Epithelial cell of esophagus (primary cell): ENCODE results near the gene AKAIN1.

Source experiments
- DNase-seq: peaks from one replicate; pipeline ENCODE4 v3.0.0; 2010; ENCODE audit warnings: low read depth
- H3K4me3 ChIP-seq: 2 replicates; pipeline ENCODE4 v1.5.1; 2011; ENCODE audit warnings: mild to moderate bottlenecking, low read length, control low read depth
- TF ChIP-seq, protein P1 (sequence below): IDR thresholded peaks from 2 replicates; pipeline ENCODE4 v1.5.1; 2011; ENCODE audit warnings: low read depth, mild to moderate bottlenecking, low read length, control low read depth, inconsistent platforms; ENCODE audit not compliant: insufficient read depth; ENCODE audit errors: missing control alignments

The AKAIN1 gene

GRCh38 chr18:5214583-5215351, 17.7 kb upstream of the AKAIN1 start:
- TF ChIP-seq, protein P1, sequence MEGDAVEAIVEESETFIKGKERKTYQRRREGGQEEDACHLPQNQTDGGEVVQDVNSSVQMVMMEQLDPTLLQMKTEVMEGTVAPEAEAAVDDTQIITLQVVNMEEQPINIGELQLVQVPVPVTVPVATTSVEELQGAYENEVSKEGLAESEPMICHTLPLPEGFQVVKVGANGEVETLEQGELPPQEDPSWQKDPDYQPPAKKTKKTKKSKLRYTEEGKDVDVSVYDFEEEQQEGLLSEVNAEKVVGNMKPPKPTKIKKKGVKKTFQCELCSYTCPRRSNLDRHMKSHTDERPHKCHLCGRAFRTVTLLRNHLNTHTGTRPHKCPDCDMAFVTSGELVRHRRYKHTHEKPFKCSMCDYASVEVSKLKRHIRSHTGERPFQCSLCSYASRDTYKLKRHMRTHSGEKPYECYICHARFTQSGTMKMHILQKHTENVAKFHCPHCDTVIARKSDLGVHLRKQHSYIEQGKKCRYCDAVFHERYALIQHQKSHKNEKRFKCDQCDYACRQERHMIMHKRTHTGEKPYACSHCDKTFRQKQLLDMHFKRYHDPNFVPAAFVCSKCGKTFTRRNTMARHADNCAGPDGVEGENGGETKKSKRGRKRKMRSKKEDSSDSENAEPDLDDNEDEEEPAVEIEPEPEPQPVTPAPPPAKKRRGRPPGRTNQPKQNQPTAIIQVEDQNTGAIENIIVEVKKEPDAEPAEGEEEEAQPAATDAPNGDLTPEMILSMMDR = no peak
- peak; percentile 20 for DNase-seq
- no peak overlapping the region for H3K4me3 ChIP-seq

DNA sequence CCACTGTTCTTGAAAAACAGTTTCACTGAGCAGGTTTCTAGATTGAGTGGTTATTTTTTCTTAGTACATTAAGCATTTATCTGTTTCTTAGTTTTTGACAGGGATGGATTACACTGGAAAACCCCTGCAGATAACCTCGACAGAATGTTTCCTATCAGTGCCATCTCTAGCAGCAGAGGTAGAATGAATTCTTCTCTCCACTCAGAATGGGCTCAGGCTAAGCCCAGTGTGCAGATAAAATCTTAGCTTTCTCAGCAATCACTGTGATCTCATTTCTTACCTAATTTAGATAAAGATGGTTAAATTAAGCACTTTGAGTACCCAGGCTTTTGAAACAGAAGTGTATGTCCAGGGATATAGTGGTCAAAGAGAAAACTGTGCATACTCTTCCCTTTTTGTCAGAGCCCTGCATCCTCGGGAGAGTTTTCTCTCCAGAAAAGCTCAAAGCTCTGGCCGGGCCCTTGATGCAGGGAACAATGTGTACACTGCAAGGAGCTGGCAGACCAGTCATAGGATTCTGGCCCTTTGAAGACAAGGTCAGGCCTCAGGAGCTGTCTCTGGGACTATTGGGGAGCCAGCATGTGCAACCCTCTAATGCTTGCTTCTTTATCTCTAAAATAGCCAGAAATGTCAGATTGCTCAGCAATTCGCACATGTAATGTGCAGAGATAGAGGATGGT, 10.6 kb upstream of the AKAIN1 start:
- DNase-seq = no peak
- TF ChIP-seq, protein P1 = no peak

GRCh38 chr18:5198311-5198710, 1.3 kb upstream of the AKAIN1 start:
- H3K4me3 ChIP-seq = no peak overlapping the region
- TF ChIP-seq, protein P1 = no peak
- no peak for DNase-seq

More for the DNA sequence above, 10.6 kb upstream of the AKAIN1 start:
- H3K4me3 ChIP-seq = no peak overlapping the region

GRCh38 chr18:5197461-5197860, 404 bp upstream of the AKAIN1 start:
- no peak overlapping the region for H3K4me3 ChIP-seq
- DNase-seq = no peak
- TF ChIP-seq, protein P1 = no peak

DNA sequence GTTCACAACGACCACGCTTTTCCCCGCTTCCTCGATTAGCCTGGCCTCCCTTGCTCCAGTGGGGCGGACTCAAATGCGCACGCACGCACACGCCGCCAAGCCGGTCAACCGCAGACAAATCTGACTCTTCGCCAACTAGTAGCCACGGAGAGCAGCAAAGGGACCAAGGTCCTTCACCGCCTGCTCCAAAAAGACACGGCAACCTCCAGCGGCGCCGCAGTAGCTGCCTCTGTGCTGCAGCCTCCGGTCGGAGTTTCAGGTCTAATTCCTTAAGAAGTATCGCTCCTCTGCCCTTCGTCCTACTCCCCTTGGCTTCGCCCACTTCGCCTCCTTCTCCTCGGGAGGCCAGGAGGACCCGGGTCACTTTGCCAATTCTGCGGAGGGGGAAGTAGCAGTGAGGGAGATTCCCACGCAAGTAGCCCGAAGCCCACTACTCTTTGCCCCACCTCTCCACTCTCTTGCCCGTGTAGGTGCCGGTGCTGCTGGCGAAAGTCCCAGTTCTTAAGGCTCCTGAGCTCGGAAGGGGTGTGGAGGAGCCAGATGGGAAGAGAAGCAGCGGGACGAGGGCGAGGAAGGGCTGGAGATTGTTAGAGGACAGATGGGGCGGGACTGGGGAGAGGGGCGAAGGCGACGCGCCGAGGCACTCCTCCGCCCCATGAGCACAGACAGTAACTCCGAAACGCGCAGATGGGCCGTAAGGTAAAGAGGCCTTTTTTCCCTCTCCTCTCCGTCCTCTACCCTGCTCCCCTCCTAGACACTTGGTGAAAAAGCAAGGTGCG, 615 bp downstream of the AKAIN1 start:
- H3K4me3 ChIP-seq = no peak overlapping the region
- DNase-seq = no peak
- TF ChIP-seq, protein P1 = no peak

GRCh38 chr18:5195656-5196055, 1.4 kb downstream of the AKAIN1 start:
- no peak for DNase-seq
- no peak overlapping the region for H3K4me3 ChIP-seq
- TF ChIP-seq, protein P1 = no peak
